Fibroblast of upper back skin (primary cell): ENCODE data around the gene NFIX.

ENCODE experiments used
- DNase-seq: peaks from one replicate; pipeline ENCODE4 v3.0.0-alpha.2; 2013

NFIX gene

DNA sequence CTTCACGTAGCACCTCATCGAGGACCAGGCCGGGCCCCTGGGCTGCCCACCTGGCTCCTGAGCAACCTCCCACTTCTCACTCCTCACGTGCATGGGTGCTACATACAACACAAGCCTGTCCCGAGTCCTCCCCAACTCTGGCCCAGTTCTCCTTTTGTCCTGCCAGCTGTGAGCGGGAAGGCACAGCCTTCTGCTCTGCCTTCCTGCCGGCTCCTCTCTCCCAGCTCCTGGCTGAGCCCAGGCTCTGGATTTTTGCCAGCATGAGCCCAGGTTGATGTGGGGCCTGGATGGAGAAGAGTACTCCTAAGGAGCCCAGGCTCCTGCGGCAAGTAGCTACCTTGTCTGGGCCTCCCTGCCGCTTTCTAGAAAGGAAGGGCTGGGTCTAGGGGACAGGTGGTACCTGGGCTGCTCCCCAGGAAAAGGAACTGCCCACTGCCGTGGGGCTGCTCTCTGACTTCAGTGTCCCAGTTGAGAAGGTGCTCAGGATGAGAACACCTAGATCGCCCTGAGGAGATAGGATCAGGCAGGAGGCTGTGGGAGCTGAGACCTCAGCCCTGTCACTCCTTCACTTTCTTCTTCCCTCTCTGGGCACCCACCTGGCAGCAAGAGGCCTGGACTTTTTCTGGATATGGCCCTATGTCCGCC is 83.7 kb downstream of the NFIX start:
- DNase-seq: peak; percentile 41

DNA sequence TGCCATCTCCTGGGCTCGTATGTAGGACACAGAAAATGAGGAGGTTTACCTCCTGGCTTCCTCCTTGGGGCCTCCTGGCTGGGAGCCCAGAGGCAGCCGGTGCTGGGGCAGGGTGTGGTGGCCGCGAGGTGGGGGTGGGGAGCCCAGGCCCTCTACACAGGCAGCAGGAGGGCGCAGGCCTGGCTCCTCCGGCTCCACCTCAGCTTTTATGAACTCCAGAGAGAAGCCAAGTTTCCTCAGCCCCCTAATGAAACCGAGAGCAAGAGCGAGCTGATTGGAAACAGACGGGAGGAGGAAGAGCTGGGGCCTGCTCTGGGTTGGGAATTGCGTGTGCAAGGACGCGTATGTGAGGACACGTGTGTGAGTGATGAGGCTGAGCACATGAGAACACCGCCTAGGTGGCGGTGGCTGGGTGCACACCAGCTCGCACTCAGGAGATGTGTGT is 84.3 kb downstream of the NFIX start:
- peak; percentile 95 for DNase-seq

DNA sequence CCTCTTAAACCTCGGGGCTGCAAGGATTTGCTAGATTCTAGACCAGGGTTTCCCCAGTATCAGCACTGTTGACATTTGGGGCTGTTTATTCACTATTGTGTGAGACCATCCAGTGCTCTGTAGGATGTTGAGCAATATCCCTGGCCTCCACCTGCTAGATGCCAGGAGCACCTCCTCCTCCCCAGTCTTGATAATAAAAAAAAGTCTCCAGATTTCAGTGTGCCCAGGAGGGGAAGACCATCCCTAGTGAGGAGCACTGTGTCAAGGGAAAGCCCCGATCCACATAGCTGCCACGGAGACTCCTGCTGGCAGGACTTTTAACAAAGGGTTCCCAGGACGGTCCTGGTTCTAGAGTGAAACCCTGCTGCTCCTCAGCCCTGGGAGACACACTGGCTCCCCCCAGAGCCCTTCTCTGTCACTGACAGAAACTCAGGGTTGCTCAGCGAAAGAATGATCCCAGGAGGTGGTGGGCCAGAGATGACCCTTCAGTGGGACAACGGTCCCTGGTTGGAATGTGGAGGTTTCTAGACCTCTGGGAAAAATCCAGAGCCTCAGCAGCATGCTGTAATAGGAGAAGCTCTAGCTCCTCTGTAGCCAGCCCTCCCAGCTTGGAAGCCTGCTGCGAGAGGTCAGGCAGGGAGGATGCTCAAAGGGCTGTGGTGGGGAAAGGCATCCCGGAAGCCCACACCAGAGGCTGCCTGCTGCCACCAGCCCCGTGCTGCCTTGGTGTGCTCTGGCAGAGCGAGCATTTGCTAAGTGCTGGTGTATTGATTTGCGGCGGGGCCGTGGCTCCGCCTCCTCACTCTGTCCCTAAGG is 87.1 kb downstream of the NFIX start:
- DNase-seq: peak; percentile 87

DNA sequence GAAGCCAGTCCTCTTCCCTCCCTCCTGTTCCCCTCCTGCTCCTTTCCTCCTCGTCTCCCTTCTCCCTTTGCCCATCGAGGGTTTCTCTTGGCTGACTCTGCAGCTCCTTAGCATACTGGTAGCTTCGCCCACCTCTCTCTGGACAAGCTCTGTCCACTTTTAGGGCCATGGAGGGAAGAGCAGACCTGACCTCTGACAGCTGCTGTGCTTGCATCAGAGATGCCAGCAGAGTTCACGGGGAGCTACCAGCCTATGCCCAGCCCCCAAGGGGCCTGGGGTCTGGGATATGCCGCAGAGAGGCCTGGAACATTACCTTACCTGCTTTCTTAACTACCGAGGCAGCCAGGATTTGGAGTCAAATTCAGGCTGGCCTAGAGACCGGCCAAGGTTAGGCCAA is 87.7 kb downstream of the NFIX start:
- DNase-seq: no peak

DNA sequence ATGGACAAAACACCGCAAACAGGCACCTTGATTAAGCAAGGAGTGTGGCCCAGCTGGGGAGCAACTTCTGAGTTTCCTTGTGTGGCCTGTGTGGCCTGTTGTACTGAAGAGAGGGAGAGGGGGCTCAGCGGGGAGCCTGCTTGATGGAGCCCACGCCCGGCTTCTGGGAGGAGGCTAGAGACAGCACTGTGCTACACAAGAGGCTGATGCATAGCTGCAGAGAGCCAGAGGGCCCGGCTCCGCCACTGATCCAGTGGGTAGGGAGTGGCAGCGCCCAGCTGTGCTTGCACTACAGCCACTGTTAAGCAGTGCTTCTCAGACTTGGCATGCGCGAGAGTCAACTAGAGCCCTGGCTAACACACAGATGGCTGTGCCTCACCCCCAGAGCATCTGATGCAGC is 88.4 kb downstream of the NFIX start:
- no peak for DNase-seq

DNA sequence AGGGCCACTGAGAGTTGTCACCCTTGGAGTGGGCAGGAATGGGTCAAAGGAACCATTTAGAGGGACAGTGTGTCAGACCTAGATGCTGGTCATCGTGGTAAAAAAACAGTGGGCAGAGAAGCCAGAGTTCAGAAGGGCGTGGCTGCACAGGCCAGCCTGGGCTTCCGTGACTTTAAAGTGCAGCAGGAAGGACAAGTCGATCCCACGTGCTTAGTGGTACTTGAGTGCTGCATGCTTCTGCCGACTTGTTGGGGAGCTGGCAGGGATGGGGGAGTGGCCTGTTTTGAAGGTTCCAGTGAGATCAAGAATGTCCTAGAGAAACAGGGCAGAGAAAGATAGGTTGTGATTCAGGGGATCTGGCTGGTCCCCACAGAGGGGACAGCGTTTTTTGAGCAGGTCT is 90.4 kb downstream of the NFIX start:
- DNase-seq: no peak

DNA sequence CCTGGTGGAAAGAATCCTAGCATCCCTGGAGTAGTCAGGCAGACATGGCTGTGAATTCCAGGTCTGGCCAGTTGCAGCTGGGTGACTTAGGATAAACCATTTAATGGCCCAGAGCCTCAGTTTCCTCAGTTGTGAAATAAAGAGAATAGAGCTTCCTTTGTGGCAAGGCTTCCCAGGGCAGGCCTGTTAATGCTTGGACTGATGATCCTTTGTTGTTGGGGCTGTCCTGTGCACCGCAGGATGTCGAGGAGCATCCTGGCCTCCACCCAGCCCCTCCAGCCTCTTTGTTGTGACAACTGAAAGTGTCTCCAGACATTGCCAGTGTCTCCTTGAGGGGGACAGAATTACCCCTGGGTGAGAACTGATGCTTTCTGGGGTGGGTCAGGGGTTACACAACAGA is 91.1 kb downstream of the NFIX start:
- DNase-seq: no peak

DNA sequence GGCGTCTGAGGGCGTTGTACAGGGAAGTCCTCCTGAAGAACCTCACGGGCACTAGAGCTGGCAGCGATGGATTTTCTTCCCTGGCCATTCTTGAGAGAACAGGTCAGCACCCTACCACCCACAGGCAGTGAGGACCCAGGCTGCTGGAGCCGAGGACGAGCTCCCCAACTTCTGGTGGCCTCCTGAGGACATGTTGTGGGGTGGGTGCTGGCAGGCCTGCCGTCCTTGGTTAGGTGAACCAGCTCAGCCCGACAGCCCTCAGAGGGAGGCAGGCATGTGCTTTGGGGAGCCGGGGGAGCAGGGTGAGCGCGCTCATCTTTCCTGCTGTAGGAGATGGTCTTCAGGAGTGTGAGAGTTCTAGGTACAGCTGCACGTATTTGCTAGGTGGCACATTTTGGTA is 92.0 kb downstream of the NFIX start:
- DNase-seq: no peak

DNA sequence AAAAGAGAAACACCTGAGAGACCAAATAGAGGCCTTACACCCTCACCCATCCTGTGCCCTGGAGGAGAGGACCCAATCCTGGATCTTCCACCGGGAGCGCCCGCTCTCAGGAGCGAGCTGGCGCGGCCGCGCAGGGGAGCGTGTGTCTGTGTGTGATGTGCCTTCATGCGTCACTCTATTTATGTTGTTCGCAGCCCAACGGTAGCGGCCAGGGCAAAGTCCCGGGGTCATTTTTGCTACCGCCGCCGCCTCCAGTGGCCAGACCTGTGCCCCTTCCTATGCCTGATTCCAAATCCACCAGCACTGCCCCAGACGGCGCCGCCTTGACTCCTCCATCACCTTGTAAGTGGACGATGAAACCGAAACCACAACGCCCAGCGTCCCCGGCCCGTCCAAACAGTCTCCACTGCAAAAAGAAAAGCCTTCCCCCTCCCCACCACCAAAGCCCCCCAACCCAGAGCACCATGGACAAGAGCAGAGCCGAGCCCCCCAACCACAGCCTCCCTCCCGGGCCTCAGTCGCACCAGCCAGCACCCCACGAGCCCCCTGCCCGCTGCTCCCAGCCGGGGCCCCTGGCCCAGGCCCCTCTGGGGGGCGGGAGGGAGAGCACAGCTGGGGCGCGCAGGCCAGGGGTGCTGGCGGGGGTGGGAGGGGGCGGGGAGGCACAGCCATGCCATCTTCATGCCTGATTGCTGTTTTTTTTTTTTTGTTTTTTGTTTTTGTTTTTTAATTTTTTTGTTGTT is 92.7 kb downstream of the NFIX start:
- no peak for DNase-seq

DNA sequence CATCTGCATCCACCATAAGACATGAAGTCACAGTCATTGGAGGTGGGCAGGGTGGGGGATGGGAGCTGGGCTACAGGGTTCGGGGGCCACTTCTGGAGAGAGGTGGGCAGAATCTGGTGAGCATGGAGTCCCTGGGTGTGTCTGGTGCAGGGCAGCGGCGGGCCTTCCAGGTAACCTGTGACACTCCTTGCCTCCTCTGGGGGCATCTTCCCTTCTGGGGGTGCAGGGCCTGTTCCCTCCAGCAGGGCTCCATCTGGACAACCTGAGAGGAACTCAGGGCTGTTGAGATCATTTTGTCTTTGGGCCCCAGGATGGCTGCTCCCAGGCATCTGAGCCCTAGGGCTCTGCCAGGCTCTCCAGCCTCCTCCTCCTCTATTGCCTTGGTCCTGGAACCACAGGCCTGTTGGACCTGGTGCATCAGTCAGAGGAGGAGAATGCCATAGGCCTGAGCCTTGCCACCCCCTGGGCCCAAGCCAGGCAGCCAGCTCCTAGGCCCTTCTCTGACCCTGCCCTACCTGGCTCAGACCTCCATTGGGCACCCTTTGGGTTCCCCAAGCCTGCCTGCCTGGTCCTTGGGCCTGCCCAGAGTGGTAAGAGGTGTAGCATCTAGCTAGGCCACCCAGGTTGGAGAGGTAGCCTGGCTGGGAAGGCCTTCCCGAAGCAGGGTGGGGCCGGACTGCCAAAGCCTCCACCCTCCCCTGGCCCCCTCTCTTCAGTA is 94.0 kb downstream of the NFIX start:
- no peak for DNase-seq

DNA sequence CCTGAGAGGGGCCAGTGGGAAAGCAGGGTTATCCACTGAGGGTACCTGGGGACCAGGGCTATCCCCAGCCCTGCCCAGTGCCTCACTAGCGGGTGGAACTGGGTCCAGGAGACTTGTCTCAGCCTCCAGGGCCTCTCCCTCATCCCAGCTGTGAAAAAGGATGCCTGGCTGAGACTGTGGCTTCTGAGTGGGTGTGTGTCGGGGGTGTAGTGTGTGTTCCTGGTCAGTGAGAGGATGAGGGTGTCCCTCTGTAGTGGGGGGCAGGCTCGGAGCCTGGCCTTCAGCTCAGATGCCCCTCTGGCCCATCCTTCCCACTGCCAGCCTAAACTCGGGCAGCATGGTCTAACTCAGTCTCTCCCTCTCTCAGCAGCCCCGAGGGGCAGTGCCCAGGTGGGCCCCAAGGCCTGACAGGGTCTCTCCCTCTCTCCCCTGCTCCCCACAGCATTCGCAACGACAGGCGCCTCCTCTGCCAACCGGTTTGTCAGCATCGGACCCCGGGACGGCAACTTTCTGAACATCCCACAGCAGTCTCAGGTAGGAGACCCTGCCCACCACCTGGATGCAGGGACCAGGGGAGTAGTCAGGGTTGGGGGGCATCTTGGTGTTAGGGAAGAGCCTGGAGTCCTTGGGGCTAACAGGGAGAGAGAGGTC is 94.7 kb downstream of the NFIX start:
- DNase-seq: no peak

DNA sequence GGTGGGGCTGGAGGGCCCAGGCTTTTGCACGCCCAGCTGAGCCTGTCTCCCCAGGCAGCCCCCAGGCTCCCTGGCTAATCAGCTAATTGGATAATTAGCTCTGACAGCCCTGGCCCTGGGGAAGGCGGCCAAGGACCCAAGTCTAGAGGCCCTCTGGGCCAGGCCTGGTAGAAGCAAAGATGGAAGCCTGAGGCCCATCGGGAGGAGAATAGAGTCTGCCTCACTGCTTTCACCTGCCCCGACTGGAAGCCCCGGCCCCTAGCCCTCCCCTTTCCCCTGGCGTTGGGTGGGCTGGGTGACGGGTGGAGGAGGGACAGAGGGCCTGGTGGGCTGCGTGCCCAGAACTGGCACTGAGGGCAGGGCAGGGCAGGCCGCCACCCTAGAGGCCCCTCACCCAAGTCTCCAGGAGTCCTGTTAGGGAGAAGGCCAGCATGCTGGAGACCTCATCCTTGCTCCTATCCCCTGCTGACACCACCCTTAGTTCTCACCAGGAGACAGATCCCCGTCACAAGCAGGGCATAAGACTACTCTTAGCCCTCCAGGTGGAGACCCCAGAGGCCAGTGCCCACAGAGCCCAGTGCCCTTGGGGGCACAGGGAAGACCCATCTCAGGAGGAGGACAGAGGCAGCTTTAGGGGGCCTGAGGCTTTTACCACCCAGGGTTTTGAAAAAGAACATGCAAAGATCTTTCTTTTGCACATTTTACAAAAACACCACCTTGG is 95.4 kb downstream of the NFIX start:
- DNase-seq: no peak

DNA sequence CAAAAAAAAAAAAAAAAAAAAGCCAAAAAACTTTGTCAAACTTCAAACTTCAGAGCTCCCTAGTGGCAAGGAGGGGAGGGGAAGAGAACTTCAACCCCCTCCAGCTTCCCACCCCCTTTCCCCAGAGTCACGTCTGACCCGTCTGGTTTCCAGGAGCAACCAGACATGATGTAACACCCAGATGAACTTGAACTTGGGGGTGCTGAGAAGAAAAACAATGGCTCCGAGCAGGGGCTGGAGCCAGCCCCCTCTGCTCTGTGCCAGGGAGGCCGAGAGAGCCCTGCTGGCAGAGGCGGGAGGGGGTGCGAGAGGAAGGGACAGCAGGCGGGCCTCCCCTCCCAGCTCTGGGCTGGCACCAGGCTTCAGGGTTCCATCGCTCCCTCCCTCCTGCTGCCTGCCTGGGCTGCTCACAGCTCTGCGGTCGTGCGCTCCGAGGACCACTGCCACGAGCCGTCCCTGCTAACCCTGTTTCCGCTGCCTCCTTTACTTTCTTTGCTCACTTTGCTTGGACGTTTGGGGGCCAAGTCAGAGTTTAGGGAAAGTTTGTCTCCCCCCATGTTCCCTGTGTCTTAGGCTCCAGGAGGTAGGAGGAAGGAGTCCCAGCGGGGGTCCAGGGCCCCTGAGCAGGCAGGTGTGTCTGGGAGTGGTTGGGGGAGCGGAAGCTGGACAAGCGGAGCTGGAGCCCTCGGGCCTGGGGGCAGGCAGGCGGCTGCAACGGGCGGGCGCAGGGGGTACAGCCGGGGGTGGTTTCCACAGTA is 96.3 kb downstream of the NFIX start:
- DNase-seq: peak; percentile 98

DNA sequence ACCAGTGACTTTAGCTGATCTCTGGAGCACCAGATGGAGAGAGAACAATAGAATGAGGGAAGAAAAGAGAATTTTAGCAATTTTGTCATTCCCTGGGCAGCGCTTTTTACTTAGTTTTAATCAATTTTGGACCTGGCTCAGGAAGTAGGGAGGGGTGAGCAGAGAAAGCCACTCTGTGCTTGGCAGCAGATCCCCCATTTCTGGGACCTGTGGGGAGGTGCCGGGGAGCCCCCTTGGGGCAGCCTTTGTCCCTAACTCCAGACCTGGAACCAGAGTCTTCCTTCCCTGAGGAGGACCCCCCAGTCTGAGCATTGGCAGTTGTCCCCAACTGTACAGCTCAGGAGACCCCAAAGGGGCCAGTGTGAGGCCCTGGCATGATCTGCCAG is 96.9 kb downstream of the NFIX start:
- no peak for DNase-seq

DNA sequence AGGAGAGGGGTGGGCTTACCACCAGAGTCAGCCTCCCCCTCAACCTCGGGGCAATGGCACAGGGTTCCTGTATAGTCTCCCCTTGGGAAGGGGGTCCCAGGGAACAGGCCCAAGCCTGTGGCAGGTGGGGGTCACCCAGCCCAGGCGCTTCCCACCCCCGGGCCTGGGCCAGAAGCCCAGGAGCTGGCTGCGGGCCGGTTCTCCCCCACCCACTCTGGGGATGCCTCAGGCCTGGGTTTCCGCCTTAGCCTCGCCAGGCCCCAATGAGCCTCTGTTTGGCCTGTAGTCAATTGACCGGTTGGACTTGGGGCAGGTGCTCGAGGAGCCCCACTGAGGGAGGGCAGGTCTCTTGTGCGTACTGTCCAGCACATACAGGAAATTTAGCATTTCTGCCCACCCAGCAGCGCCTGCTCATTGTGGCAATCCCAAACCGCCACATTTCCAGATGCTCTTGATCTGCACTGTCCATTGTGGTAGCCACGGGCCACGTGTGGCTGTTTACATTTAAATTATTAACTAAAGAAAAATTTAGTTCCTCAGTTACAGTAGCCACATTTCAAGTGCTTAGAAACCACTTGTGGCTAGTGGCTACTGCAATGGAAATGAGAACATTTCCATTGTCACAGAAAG is 97.4 kb downstream of the NFIX start:
- DNase-seq: peak; percentile 61

DNA sequence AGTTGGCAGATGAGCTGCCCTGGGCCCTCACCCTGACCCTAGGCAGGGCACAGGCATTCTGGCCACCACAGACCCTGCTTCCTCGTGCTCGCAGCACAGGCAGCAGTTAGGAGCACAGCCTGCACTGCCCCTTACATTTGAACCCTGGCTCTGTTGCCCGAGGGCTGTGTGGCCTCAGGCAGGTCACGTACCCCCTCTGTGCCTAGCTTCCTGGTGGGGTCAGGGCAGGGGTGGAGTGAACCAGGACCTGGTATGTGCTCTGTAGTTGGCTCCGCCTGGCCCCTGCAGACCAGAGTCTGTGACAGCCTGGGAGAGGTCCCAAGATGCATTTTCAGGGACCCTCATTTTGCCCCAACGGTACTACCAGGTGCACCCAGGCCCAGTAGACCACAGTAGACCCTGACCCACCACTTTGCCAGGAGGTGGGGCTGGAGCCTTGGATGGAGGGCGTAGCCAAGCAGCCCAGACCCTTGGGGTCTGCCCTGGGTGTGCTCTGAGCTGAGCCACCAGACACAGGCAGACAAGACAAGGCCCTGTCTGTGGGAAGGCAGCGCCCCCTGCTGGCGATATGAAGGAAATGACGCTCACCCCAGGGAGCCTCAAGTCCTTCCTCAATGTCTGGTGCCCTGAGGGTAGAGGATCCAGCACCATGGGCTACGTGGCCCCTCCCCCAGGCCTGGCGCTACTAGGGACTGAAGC is 98.3 kb downstream of the NFIX start:
- peak; percentile 85 for DNase-seq

DNA sequence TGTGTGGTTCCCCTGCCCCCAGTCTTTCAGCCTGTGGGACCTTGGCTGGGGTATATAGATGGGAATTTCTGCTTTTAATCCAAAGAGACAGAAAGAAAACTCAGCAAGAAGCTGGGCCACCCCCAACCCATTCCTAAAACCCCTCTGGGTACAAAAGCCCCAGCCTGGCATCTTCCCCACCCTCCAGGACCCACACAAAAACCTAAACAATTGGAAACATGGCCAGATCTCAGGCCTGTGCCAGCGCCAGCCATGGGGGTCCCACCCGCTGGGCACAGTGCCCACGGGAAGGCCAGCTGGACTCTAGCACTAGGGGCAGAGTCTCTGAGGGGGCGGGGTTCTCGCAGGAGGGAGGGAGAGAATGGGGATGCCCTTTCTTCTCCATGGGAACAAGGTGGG is 98.8 kb downstream of the NFIX start:
- no peak for DNase-seq

DNA sequence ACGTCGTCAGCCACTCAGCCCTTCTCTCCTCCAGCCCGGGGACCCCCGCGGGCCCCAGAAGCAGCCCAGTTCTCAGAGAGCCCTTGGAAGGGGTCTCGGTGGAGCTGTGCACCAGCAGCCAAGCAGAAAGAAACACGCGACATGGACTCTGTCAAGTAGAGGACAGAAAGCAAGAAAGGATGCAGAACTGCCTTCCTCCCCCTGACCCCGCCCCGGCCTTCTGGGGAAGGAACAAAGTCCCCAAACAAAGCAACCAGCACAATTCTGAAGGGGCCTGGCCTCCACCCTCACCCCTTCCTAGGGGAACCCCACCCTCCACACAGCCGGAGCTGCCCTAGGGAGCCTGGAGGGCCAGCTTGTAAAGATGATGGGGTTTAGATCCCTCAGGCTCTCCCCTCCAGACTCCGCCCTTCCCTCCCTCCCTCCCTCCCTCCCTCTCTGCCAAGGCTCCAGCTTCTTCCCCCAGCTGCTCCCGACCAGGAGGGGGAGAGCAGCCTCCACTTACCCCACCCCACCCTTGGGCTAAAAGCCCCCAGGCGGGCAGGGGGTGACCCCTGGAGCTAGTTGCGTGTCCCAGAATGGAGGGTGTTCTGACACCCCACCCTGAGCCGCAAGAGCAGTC is 99.6 kb downstream of the NFIX start:
- no peak for DNase-seq

DNA sequence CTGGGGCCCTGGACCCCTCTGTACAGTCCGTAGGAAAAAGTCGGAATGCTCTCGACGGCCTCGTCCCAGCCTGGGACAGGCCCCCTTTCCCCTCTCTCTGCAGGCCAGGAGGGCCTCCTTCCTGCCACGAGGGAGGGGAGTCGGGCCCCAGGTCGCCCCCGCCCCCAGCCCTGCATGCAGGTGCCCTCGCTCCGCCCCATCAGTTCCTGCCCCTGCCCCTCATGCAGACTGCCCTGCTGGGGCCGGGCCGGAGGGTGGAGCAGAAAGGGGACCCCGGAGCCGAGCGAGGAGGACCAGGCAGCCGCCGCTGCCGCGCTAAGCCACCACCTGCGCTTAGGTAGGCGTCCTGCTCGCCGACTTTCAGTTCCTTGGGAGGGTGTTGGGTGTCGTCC is 100.1 kb downstream of the NFIX start:
- DNase-seq: no peak
